HG03460 (cell line): ENCODE measurements around the gene GTF2A1.
"Not testable (repeated sequence)": the region's sequence is repeated elsewhere in the genome, so short reads cannot be mapped to it uniquely, and the experiment has no call there.

Source experiments
- ATAC-seq: cut with Tn5 transposase; IDR thresholded peaks from one replicate; pipeline ENCODE4 v1.9.1; 2021; ENCODE audit not compliant: unreplicated experiment

GTF2A1 gene

GRCh38 chr14:81233615-81234014 is 12.9 kb upstream of the GTF2A1 start:
- no peak for ATAC-seq

DNA sequence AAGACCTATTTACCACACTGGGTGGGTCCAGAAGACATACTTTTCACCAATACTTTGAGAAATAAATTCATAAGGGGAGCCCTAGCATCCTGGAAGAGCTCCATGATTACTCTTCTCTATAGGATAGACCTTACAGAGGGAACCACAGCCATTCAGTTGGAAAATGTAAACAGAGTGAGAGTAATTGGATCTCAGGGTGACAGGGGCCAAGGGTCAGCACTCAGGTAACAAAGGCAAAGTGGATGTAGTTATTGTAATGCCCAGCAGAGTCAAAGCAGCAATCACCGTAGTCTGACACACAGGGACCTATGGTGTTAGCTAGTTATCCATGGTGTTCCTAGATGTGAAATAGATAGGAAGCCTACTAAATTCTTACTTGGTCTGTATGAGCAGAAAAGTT is 10.8 kb upstream of the GTF2A1 start:
- ATAC-seq, result no peak

GRCh38 chr14:81224222-81224621 is 3.5 kb upstream of the GTF2A1 start:
- ATAC-seq, result no peak

- ATAC-seq, result not testable (repeated sequence)
These were observed 3.0 kb upstream of the GTF2A1 start for GRCh38 chr14:81223788-81224187.

DNA sequence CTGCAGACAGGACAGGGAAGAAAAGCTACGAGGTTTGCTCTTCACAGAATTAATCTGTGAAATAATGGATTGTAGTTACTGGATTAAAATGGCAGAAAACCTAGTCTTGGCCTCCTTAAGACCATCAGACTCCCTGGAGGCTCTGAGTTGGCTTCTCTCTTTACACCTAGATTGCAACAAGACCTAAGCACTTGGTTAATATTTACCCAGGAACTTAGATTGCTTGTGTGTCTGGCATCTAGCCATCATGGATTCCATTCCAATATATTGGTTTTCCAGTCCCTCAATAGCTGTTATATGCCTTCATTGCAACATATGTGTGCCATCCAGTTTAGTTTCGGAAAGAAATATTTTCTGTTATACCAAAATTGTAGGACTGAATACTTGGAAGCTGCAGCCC is 1.9 kb upstream of the GTF2A1 start:
- ATAC-seq, result no peak

GRCh38 chr14:81222126-81222525 is 1.4 kb upstream of the GTF2A1 start:
- no peak for ATAC-seq

GRCh38 chr14:81221579-81222102 is 882 bp upstream of the GTF2A1 start:
- no peak for ATAC-seq

DNA sequence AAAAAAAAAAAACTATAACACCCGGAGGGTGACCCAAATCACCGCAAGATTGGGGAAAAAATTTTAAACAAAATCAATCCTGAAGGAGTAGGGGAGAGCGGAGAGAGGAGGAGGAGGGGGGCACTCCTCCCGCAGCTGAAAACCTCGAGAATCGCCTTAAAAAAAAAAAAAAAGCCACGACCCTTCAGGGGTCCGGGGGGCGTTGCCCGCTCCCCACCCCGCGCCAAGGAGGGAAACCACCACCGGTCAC is 254 bp downstream of the GTF2A1 start:
- ATAC-seq, result no peak

DNA sequence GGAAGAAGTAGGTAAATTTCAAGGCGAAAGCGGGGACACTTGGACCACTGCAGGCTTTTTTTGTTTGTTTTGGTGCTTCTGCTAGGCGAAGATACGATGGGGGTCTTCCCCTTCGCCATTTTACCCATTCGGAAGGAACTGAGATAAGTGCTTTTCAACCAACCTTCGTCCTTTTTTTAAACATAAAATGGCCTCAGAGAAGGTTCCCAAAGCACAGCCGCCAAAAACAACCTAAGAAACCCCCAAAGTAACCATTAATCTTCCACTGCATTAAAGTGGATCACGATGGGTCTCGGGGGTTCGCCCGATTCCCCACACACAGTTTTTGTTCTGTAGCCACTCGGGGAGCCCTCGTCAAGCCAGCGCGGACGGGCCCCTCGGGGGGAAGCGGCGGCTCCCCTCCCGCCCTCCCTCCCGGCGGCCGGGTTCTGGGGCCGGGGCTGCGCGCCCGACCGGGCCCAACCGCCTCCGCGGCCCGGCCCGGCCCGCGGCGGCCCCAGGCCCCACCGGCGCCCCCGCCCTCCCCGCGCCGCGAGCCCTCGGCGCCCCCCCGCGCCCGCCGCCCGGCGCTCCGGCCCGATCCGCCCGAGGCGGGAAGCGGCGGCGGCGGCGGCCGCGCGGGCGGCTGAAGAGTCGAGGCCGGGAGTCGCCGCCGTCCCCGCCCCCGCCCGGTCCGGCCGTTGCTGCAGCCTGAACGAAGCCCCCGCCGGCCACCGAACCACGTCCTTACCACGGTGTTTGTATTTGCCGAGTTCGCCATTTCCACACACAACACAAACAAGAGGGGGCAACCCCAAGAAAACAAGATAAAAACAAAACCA is 790 bp downstream of the GTF2A1 start:
- ATAC-seq, result no peak

DNA sequence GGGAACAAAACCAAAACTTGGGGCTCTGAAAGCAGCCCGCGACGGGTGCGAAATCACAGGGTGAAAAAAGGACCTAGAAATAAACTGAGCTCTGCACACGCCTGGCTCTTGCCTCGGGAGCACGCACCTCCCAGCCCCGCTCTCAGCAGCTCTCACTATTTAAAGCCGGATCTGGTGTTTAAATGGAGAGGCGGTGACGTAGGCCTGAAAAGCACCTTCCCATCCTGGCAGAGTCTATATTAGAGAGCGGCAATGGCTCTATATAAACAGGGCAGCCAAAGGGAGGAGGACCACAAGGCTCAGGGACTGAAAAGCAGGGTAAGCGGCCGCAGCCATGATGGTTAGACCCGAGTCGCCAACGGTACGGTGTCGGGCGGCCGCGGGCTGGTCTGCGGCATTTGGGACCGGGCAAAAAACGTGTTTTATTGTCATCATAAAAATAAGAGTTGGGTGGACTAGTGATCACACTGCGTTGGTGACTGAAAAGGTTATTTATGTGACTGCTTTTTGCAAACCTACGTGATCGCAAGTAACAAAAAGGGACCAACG is 1.5 kb downstream of the GTF2A1 start:
- peak; percentile 58 for ATAC-seq

DNA sequence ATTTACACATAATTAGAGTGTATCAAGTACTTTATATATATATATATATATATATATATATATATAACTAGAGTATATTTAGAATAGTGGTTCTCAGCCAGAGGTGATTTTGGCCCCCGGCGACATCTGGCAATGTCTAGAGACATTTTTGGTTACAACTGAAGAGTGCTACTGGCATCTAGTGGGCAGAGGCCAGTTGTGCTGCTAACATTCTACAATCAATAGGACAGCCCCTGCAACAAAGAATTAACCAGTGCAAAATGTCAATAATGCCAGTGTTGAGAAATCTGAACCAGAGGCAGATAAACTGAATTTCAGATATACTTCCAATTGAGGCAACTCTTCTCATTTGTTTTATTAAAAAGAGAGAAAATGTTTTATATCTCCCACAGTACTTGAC is 8.9 kb downstream of the GTF2A1 start:
- ATAC-seq, result peak; percentile 77

- ATAC-seq, result no peak
These were observed 11.5 kb downstream of the GTF2A1 start for GRCh38 chr14:81209167-81209836.

GRCh38 chr14:81208489-81208888 is 12.3 kb downstream of the GTF2A1 start:
- no peak for ATAC-seq

DNA sequence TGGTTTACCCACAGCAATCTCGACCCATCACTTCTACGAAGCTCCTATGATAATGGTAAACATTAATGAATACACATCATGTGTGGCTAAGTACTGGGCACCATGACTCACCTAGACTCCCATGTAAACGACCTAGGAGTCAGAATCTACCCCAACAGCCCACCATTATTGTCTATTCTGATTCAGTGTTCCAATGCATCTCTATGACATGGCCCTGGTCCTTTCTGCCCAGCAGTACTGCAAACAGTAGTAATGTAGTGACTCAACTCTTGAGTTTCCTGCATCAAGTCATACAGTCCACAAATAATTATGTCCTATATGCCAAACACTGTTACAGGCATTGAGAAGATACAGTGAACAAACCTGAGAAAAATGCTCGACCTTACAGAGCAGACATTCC is 14.6 kb downstream of the GTF2A1 start:
- no peak for ATAC-seq

GRCh38 chr14:81205639-81206038 is 15.1 kb downstream of the GTF2A1 start:
- ATAC-seq, result no peak

DNA sequence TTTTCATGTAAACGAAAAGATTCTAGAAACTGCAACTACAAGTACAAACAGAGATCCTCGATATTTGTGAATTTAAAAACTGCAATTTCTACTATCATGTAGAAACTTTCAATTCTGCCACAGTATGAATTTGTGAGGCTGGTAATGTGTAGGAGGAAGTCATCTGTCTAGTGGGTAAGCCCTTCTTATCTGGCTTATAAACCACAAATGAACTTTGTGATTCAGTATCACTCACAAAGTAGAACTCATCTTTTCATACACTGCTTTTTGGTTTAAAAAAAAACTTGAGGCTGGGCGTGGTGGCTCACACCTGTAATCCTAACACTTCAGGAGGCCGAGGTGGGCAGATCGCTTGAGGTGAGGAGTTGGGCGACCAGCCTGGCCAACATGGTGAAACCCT is 20.7 kb downstream of the GTF2A1 start:
- no peak for ATAC-seq

GRCh38 chr14:81199084-81199483 is 21.7 kb downstream of the GTF2A1 start:
- no peak for ATAC-seq

- no peak for ATAC-seq
These were observed 22.1 kb downstream of the GTF2A1 start for GRCh38 chr14:81198651-81199050.

- peak; percentile 68 for ATAC-seq
These were observed 26.7 kb downstream of the GTF2A1 start for GRCh38 chr14:81193924-81194633.

- ATAC-seq, result no peak
These were observed 28.2 kb downstream of the GTF2A1 start for GRCh38 chr14:81192594-81192993.

DNA sequence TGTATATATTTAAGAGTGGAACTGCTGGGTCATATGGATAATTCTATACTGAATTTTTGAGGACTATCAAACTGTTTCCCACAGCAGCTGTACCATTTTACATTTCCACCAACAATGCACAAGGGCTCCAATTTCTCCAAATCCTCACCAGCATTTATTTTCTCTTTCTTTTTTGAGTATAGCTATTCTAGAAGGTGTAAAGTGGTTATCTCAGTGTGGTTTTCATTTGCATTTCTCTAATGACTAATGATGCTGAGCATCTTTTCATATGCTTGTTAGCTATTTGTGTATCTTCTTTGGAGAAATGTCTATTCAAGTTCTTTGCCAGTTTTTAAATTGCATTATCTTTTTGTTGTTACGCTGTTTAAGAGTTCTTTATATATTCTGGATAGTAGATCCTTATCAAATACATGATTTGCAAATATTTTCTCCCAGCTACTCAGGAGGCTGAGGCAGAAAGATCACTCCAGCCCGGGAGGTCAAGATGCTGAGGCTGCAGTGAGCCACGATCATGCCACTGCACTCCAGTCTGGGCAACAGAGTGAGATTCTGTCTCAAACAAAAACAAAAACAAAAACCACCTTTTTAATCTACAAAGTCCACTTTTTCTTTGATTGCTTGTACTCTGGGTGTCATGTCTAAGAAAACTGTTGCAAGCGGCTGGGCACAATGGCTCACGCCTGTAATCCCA is 32.8 kb downstream of the GTF2A1 start:
- peak; percentile 89 for ATAC-seq
